NCI-H2029 (cell line): ENCODE measurements around the gene RND1.
"Not testable (repeated sequence)": the region's sequence is repeated elsewhere in the genome, so short reads cannot be mapped to it uniquely, and the experiment has no call there.

ENCODE experiments used
- DNase-seq: peaks from one replicate; lab custom pipeline; 2025; lab: John Stamatoyannopoulos, UW

The RND1 gene

GRCh38 chr12:48868451-48868850 is 2.8 kb upstream of the RND1 start:
- no peak for DNase-seq

GRCh38 chr12:48866052-48866711 is 512 bp upstream of the RND1 start:
- DNase-seq = no peak

GRCh38 chr12:48863291-48863690 is 2.4 kb downstream of the RND1 start:
- DNase-seq = no peak

- DNase-seq = no peak
These were observed 2.9 kb downstream of the RND1 start for GRCh38 chr12:48862760-48863159.

GRCh38 chr12:48861111-48861510 is 4.6 kb downstream of the RND1 start:
- DNase-seq = no peak

- DNase-seq = not testable (repeated sequence)
These were observed 5.4 kb downstream of the RND1 start for GRCh38 chr12:48860236-48860635.

- DNase-seq = no peak
These were observed 6.1 kb downstream of the RND1 start for GRCh38 chr12:48859607-48860006.

GRCh38 chr12:48858043-48858442 is 7.6 kb downstream of the RND1 start:
- no peak for DNase-seq

- no peak for DNase-seq
These were observed 8.2 kb downstream of the RND1 start for GRCh38 chr12:48857278-48857994.

- DNase-seq = no peak
These were observed 9.3 kb downstream of the RND1 start for GRCh38 chr12:48856379-48856778.

GRCh38 chr12:48854932-48855331 is 10.7 kb downstream of the RND1 start:
- DNase-seq = not testable (repeated sequence)

GRCh38 chr12:48854488-48854887 is 11.2 kb downstream of the RND1 start:
- DNase-seq = no peak

GRCh38 chr12:48852734-48853688 is 12.7 kb downstream of the RND1 start:
- peak; percentile 72 for DNase-seq

- peak; percentile 98 for DNase-seq
These were observed 13.6 kb downstream of the RND1 start, which contains the start of gene DDX23 for GRCh38 chr12:48851883-48852733. TSS of gene DDX23 (minus strand) at chr12:48852163. CDS start at chr12:48845782, 6,381 bp downstream.

GRCh38 chr12:48842021-48842420 is 23.6 kb downstream of the RND1 start:
- not testable (repeated sequence) for DNase-seq

GRCh38 chr12:48838048-48838447 is 27.6 kb downstream of the RND1 start:
- no peak for DNase-seq

GRCh38 chr12:48832321-48833060 is 33.2 kb downstream of the RND1 start:
- no peak for DNase-seq

GRCh38 chr12:48831257-48831656 is 34.4 kb downstream of the RND1 start:
- no peak for DNase-seq

GRCh38 chr12:48828841-48829575 is 36.7 kb downstream of the RND1 start:
- DNase-seq = no peak

GRCh38 chr12:48828293-48828692 is 37.4 kb downstream of the RND1 start:
- no peak for DNase-seq
